CD1c-positive myeloid dendritic cell (primary cell): ENCODE measurements around the gene STAT1.

Experiments used
- DNase-seq: peaks from one replicate; pipeline ENCODE4 v3.0.0-alpha.2; 2016; ENCODE audit errors: extremely low spot score

STAT1 gene

DNA sequence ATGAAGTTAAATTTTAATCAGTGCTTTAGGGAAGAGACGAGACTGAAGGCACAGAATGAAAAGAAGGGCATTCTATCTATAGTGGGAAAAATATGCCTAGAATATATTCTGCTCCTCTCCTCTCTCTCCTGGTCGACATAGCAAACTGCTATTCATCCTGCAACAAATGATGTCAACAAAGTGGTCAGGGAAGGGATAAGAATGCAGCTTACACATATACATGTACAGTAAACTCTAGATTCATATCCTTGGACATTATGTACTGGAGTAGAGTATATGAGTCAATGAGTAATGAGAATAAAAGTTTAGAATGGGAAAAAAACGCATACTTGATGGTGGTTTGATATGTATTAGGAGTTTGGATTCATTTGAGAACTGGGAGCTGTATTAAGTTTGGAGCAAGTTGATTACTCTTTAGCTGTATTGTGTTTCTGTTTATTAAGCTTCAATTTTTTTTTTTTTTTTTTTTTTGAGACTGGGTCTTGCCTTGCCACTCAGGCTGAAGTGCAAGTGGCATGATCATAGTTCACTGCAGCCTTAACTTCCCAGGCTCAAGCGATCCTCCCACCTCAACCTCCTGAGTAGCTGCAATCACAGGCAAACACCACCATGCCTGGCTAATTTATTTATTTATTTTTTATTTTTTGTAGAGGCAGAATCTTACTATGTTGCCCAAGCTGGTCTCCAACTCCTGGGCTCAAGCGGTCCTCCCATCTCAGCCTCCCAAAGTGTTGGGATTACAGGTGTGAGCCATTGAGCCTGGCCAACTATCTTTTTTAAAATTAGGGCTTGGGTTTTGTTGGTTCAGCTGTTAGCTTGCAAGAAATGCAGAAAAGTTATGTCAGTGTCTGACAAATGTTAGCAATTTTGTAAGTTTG lies 53.8 kb downstream of the STAT1 start:
- DNase-seq, result no peak

DNA sequence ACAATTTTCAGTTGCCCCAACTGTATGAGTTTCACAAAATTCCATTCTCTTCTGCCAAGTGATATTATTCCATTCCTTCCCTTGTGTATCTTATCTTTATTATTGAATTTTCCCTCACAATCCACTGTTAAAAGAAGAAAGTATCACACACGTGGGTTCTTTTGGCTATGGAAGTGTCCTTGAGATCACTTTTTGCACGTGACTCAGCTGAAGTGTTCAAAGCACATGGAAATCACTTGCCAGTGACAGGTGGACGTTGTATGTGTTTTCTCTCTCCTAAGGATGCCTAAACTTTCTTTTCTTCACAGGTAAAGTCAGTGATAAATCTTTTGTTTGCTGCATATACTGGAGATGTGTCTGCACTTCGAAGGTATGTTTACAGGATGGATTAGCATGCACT lies 60.7 kb downstream of the STAT1 start:
- no peak for DNase-seq

DNA sequence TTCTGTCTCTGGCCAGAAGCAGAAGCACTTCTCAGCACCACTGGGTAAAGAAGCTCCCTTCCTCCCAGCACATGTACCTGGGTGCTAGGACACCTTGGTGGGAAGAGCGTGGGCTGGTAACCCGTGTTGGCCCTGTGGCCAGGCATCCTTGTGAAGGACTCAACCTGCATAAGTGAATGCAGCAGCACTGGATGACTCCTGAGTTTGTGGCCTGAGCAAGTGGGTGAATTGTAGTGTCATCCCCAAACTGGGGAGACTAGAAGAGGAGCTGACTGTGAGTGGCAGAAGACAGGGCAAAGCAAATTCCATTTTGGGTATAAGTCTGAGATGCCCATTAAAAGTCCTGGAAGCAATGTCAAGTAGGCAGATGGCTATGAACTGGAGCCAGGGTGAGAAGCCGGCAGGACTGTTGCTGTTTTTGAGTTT lies 63.4 kb downstream of the STAT1 start:
- no peak for DNase-seq

DNA sequence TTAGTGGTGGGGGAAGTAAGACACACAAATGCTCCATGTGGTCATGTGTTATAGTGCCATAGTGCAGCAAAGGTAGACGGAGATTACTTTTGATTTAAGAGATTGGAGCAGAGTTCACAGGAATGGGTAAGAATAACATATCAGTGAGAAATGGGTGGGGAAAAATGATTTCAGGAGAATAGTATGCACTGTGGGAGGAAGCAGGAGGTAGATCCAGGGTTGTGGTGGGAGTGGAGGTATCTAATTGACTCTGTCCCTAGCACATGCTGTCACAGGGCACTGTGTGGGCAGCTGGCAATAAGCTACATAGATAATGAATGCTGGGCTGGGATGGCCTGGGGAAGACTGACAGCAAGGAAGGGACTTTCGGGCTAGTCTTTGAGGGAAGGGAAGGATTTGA lies 65.3 kb downstream of the STAT1 start:
- peak; percentile 9 for DNase-seq

DNA sequence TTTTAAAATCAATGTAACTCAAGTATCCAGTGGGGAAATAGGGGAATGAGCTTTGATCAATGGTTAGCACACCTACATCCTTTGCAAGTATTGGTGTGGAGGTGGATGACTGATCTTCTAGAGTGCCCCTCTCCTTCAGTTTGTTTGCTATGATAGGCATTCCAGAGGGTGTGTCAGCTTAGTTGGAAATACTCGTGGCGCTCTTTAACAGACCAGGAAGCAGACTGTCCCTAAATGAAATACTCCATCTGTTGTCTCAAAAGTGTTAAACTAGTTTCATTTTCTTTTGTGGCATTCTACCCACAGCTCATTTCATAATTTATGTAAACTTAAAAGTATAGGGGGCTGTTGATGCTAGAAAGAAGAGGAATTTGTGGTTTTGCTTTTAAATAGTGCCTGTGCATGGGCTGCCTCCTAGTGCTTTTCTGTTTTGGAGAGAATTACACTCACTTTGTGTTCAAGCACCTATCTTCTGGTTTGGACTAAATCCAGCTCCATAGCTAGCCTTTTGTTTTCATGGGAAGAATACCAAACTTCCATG lies 66.2 kb downstream of the STAT1 start:
- DNase-seq, result peak; percentile 8

DNA sequence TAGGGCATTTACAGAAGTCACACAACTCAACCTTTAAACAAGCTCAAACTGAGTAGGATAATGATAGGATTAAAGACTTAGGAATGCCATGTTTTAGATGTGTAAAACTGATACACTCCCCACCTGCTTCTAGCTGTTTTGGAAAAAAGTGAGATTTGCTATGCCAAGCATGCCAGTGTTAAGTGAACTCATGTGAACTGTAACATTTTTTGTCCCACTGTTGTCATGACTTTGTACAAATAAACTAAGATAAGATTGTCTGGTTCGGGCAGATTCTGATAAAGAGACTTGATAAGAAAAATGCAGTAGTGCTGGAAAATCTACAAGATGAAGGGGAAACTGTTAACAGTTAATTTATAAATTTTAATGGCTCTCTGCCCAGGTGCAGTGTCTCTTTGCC lies 66.8 kb downstream of the STAT1 start:
- no peak for DNase-seq

DNA sequence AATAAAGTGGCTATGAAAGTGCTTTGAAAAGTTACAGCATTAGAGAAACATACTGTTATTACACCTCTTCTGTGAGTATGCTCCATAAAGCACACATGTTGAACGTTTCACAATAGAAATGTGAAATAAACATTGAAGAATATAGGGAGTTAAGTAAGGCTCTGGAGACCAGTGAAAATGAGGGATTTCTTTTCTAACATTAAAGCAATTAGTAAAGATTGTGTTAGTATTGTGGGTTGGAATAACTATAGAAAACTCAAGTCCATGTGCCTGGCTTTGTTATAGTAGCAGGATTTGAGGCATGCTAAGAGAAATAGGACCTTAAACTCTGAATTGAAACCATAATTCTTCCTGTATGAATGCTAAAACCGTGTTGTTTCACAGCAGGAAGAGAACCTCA lies 70.3 kb downstream of the STAT1 start:
- DNase-seq, result no peak

DNA sequence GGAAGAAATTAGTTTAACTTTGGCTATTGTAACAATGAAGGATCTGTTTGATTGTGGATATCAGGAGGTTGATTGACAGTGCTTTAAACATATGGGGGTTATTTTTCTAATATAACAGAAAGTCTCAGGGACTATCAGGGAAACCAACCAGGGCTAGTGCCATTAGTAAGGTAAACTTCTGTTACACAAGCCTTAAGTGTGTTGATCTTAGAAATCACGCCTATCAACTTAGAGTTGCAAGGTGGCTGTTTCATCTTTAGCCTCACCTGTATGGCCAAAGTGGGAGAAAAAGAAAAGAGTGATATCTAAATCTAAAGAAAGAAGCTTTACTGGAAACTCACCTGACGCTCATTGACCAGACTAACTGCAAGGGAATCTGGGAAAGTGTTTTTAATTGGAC lies 71.3 kb downstream of the STAT1 start:
- no peak for DNase-seq

DNA sequence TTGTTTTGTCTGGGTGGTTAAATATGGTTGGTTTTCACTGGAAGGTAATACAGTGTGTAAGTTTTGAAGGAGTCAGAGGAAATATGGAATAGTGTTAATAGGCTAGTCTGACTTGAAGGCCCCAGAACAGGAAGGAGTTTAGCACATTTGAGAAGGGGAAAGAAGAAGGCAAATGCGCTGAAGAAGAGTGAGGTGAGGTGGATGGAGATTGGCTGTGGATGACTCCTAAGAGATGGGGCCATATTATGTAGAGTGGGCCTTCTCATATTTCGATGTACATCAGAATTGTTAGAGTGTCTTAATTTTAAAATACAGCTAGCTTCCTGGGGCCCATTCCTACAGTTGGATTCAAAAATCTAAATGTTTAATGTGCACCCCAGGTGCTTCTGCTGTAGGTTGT lies 72.4 kb downstream of the STAT1 start:
- DNase-seq, result no peak

DNA sequence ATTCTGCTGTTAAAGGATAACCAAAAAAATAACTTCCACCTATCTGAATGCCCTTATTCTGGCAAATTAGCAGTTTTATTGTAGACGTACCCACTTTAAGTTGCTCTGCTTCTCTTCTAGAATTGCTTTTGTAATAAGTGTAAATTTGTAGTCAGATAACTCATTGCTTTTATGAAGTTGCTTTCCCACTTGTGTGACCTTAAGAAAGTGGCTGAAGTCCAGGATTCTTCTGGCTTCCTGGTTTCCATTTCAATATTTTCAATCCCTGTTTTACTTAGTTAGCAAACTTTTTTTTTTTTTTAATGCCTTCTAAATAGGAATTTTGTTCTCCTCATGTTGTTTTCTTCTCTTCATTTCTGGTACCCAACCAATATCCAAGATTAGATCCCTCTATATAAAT lies 73.5 kb downstream of the STAT1 start:
- no peak for DNase-seq

DNA sequence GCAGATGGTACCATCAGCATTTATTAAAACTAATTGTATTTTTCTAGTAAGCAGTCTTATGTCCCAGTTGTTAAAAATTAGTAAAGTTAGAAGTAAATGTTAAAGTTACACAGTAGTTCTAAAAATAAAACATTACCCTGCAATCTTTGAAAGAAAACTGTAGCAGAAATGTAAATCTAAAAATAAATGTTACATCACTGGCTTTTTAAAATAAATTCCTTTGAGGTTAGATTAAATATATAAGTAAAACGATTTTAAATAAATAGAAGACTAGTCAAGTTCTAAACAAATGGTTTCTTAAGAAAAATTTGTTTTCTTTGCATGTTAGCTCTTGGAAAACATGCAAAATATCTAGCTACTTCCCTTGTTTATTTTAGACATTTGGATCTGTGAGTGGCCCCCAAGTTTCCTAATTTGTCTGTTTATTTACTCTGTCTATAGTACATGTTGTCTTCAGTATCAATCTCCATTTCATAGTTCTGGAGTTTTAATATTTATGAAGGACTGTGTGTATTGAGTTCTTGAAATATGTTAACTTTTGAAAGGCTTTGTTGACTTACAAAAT lies 75.1 kb downstream of the STAT1 start:
- DNase-seq, result no peak

DNA sequence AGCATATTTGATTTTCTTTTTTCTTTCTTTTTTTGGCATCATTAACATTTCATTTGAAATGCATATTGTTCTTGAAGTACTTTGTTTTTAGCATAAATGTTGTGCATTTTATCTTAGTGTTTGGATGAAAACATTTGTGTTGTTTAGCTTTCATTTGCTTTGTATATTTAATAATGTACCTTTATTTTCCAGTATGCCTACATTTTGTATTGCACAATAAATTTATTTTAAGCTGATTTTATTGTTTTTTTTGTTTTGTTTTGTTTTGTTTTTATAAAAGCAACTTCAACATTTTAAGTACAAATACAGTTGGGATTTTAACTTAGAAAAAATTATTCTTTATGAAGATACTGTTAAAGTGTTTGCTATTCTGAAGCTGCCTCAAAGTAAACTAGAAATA lies 78.9 kb downstream of the STAT1 start:
- no peak for DNase-seq

DNA sequence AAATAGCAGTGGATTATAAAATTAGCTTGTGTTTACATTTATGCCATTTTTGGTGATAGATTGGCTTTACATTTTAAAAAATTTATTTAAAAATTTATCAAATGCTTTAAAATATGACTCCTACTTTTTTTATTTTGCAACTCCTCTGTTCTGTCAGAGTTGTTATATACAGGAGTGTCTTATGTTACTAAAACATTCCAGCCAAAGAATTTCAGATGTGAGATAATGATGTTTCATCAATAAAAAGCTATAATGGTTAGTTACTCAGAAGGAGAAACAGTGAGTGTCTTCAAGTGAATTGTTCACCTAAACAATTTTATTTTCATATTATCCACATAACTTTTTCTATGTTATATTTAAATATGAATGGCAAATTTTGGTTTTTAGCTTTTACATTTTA lies 80.6 kb downstream of the STAT1 start:
- DNase-seq, result no peak

DNA sequence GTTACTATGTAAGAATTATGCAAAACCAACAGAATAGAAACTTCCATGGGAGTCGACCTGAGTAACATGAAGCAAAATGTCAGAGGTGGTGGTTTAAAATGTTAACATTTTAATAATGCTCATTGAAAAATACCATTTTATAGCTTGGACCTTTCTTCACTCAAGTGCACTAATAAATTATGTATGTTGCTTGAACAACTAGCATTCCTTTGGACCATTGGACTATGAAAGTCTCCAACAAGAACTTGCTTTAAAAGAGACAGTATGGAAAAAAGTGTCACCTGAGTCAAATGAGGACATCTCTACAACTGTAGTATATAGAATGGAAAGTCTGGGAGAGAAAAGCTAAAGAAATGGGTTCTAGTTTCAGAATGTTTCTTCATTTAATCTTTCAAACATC lies 81.5 kb downstream of the STAT1 start:
- no peak for DNase-seq

DNA sequence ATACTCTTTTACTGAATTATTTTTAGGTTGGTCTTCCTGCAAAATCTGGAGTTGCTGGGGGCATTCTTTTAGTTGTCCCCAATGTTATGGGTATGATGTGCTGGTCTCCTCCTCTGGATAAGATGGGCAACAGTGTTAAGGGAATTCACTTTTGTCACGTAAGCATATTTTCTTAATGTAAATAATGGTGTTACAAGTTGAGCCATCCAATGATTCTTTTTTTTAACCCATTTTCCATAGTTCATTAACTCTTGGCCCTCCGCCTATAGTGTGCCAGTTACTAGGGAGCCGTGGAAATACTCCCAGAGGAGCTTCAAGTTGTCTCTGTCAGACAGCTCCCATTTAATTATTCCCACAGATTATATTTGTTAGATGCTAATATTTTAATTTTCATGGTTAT lies 83.6 kb downstream of the STAT1 start:
- no peak for DNase-seq

DNA sequence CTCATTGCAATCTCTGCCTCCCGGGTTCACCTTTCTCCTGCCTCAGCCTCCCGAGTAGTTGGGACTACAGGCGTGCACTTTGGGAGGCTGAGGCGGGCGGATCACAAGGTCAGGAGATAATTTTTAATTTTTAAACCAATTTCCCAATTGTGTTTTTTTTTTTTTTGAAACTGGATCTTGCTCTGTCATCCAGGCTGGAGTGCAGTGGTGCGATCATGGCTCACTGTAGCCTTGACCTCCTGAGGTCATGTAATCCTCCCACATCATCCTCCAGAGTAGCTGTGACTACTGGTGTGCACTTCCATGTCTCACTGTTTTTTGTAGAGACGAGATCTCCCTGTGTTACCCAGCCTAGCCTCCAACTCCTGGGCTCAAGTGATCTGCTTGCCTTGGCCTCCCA lies 84.1 kb downstream of the STAT1 start:
- DNase-seq, result no peak

DNA sequence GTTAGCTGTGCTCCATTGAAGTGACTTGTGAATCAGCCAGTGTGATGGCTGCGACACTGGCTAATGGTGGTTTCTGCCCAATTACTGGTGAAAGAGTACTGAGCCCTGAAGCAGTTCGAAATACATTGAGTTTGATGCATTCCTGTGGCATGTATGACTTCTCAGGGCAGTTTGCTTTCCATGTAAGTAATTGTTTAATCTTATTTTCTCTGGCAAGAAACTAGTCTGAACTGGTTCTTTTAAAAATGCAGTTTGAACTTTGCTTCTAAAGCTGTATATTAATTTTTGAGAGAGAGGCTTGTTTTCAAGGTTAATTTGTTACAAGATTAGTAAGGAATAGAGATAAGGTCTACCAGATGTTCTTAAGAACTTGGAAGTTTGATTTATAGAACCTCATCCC lies 86.7 kb downstream of the STAT1 start:
- no peak for DNase-seq

DNA sequence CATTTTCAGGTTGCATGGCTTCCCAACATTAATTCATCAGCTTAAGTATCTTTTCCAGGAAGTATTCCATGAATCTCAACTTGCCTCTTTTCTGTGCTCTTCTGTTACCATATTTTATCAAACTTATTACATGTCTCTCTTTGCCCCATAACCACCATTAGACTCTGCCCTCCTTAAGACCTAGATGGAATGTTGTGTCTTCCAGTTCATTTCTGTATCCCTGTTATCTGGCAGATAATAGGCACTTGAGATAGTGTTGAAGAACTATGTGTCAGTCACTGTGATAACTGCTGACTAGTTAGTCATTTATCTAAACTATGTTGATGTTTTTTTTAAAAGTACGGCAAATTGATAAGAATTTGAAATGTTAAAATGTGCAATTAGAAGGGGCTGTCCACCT lies 91.6 kb downstream of the STAT1 start:
- no peak for DNase-seq

DNA sequence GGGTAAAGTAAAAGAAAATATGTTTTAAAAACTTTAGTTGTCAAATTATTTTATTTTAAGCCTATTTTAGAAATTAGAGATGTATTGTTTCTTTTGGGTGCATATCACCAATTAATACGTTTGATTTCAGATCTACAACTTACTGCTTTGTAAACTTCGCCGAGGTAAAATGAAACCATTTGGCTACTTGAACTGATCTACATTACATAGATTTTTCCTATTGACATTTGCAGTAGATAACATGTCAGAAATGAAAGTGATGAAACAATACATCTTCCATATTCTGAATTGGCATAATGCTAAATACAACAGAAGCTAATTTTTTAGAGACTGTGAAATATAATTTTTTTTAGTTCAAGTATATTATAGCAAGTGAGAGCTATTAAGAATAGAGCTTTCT lies 93.9 kb downstream of the STAT1 start:
- no peak for DNase-seq
